Globus pallidus (tissue), 1 donor: ENCODE measurements around the gene MEAF6.
"Not testable (repeated sequence)": the region's sequence is repeated elsewhere in the genome, so short reads cannot be mapped to it uniquely, and the experiment has no call there.

Source experiments
- DNase-seq: peaks from one replicate; pipeline ENCODE4 v3.0.0-alpha.2; 2015; ENCODE audit warnings: low spot score

Gene MEAF6

GRCh38 chr1:37514350-37515184 is at the start of gene MEAF6:
Gene MEAF6 (minus strand): TSS chr1:37514766. CDS start chr1:37514746, 20 bp downstream.
- peak; percentile 73 for DNase-seq

GRCh38 chr1:37562984-37563383 is 48.4 kb upstream of the MEAF6 start:
- DNase-seq = no peak

- DNase-seq = no peak
Measured at GRCh38 chr1:37561133-37562132, 46.9 kb upstream of the MEAF6 start.

GRCh38 chr1:37560401-37561132 is 46.0 kb upstream of the MEAF6 start:
- no peak for DNase-seq

- not testable (repeated sequence) for DNase-seq
Measured at GRCh38 chr1:37559957-37560379, 45.4 kb upstream of the MEAF6 start.

- no peak for DNase-seq
Measured at GRCh38 chr1:37559080-37559479, 44.5 kb upstream of the MEAF6 start.

- no peak for DNase-seq
Measured at GRCh38 chr1:37558411-37558810, 43.8 kb upstream of the MEAF6 start.

- no peak for DNase-seq
Measured at GRCh38 chr1:37557402-37557801, 42.8 kb upstream of the MEAF6 start.

GRCh38 chr1:37556712-37557196 is 42.2 kb upstream of the MEAF6 start, which contains the start of gene DNALI1:
Gene DNALI1 (plus strand): TSS chr1:37556940. CDS start chr1:37556995, 55 bp downstream.
- peak; percentile 85 for DNase-seq

GRCh38 chr1:37553927-37554808 is 39.6 kb upstream of the MEAF6 start, which contains the start of gene SNIP1:
Gene SNIP1 (minus strand): TSS chr1:37554293. CDS start chr1:37554229, 64 bp downstream.
- DNase-seq = peak; percentile 97

GRCh38 chr1:37553598-37553926 is 39.0 kb upstream of the MEAF6 start:
- no peak for DNase-seq

- no peak for DNase-seq
Measured at GRCh38 chr1:37549341-37549740, 34.8 kb upstream of the MEAF6 start.

GRCh38 chr1:37545019-37545418 is 30.5 kb upstream of the MEAF6 start:
- DNase-seq = no peak

- DNase-seq = no peak
Measured at GRCh38 chr1:37544530-37544929, 30.0 kb upstream of the MEAF6 start.

GRCh38 chr1:37540036-37540785 is 25.6 kb upstream of the MEAF6 start:
- DNase-seq = no peak

GRCh38 chr1:37539154-37539553 is 24.6 kb upstream of the MEAF6 start:
- not testable (repeated sequence) for DNase-seq

GRCh38 chr1:37537378-37537777 is 22.8 kb upstream of the MEAF6 start:
- DNase-seq = no peak

GRCh38 chr1:37533317-37534093 is 18.9 kb upstream of the MEAF6 start:
- no peak for DNase-seq
